NK-92 (cell line): ENCODE data around the gene GLUD2.
"Not testable (repeated sequence)": the region's sequence is repeated elsewhere in the genome, so short reads cannot be mapped to it uniquely, and the experiment has no call there.

Experiments
- DNase-seq: peaks from one replicate; lab custom pipeline; 2025; ENCODE audit not compliant: unreplicated experiment; lab: John Stamatoyannopoulos, UW

GLUD2 gene

DNA sequence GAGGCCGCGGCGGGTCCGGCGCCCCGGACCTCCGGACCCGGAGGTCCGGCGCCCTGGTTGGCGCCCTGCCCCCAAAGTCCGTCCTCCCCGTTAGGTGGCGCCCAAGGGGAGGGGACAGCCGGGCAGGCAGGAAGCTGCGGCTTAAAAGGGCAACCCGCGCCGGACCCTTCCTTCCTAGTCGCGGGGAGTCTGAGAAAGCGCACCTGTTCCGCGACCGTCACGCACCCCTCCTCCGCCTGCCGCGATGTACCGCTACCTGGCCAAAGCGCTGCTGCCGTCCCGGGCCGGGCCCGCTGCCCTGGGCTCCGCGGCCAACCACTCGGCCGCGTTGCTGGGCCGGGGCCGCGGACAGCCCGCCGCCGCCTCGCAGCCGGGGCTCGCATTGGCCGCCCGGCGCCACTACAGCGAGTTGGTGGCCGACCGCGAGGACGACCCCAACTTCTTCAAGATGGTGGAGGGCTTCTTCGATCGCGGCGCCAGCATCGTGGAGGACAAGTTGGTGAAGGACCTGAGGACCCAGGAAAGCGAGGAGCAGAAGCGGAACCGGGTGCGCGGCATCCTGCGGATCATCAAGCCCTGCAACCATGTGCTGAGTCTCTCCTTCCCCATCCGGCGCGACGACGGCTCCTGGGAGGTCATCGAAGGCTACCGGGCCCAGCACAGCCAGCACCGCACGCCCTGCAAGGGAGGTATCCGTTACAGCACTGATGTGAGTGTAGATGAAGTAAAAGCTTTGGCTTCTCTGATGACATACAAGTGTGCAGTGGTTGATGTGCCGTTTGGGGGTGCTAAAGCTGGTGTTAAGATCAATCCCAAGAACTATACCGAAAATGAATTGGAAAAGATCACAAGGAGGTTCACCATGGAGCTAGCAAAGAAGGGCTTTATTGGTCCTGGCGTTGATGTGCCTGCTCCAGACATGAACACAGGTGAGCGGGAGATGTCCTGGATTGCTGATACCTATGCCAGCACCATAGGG, at the start of gene GLUD2:
TSS of gene GLUD2 (plus strand) at position 170 of the 979 bp plus-strand sequence. CDS start at position 245, 75 bp downstream.
- not testable (repeated sequence) for DNase-seq

DNA sequence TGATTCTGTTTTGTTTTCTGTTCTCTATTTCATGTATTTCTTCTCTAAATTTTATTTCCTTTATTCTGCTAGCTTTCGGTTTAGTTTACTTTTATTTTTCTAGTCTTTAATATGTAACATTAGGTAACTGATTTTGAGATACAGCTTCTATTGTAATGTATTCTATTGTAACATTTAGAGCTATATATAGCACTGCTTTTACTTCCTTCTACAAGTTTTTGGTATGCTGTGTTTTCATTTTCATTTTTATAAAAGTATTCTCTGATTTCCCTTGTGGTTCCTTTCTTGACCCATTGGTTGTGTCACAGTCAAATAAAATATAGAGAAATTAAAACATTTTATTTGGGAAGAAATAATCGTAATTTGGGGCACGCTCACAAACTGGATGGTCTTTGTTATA, 48.0 kb upstream of the GLUD2 start:
- DNase-seq = no peak

DNA sequence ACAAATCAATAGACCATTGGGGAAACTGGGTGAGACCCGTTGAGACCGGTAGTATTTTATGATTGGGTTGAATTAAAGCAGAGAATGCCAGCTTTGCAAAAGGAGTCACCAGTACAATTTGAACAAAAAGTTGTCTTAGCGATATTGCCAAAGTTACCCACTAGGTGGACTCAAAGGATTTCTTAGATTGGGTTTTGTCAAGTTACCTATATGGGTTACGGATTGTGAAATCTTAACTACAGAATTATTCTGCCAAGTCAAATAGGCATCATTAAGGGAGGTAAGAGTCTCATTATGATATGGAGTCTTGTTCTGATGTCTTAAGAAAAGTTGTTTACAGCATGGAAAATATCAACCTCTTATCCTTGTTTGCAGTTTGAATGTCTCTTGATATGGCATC, 46.8 kb upstream of the GLUD2 start:
- DNase-seq = no peak

DNA sequence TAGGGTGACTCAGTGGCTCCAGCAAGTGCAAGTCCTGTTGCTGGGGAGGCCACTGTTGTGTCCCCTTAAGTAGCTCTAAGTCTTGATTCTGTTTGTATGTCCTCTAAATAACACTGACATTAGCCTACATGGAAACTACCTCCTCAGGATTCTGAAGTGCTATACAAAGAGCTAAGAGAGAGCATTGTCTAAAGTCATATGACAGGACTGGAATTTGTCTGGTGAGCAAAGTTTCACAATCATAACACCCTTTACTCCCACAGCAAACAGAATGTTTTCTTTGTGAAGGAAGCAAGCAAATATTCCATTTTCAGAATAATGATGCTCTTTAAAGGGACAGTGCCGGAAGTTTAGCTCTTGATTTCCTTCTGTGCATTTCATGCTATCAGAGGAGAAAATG, 38.5 kb upstream of the GLUD2 start:
- DNase-seq = no peak

DNA sequence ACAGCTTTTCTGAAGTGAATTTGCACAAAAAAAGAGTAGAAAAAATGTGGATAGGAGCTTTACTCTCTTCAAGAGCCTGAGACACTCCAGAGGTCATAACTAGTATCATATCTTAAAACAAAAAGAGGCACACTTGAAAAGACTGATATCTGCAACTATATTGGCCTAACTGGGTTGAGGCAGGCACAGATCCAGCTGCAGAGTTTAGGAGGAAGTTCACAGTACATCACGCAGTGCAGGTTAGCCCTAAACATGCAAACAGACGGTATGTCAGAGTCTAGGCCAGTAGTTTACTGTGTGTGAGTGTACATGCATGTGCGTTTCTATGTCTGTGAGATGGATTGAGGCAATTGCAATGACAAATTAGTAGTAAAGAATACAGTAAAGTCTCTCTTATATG, 37.6 kb upstream of the GLUD2 start:
- no peak for DNase-seq

DNA sequence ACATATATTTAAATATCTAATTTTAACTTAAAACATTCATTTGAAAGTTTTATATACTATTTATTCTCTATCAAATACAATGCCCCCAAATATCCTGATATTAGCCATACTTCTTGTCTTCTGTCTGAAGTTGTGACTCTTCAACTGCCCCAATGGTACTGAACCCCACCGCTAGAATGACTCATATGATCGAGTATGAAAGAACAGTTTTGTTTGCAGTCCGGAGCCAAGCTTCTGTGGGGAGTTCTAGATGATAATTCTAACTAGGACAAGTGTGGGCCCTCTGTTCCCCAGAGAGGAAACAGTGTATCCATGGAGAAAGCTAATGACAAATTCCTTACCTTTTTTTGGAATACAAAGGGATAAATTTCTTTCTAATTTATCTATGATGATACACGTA, 37.2 kb upstream of the GLUD2 start:
- no peak for DNase-seq

DNA sequence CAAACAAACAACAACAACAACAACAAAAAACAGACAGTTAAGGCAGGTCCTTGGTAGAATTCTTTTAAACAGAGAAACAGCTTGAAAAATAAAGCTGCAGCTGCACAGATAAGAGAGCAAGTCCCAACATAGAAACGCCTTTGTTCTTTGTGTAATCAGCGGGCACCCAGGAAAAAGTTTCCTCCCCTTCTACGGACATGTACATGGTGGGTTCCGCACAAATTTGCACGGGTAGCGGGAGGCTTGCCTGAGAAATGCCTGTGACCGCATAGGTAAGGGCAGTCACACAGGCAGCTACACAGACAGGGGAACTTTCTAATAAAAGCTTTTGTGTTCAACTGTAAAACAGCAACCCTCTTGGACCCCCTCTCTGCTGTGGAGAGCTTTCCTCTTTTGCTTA, 36.2 kb upstream of the GLUD2 start:
- DNase-seq = no peak

DNA sequence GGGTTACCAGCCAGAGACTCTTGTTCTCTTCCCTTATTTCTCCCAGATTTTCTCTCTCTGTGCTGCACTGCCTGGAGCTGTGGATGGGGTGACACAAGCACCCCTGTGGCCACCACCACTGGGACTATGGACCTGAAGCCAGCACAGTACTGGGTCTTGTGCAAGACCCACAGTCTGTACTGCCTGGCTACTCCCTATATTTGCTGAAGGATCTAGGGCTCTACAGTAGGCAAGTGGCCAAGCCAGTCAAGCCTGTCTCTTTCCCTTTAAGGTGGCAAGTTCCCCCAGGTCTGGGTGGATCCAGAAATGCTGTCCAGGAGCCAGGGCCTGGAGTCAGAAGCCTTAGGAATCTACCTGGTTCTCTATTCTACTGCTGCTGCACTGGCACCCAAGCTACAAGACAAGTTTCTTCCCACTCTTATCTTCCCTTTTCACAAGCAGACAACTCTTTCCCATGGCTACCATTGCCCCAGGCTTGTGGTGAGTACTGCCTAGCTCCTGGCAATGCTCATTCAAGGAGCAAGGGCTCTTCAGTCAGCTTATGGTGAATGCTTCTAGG, 33.4 kb upstream of the GLUD2 start:
- no peak for DNase-seq

DNA sequence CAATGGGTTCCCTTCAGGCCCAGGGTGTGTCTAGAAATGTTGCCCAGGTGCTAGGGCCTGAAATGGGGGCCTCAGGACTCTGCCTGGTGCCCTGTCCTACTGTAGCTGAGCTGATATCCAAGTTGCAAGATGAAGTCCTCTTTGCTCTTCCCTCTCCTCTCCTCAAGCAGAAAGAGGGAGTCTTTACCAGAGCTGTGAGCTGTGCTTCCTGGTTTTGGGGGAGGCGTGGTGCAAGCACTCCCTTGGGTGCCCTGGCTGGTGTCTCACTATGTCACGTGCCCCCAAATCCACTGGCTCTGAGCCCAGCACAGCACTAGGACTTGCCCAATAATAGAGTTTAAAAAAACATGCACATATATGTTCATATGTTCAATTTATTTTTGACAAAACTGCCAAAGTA, 32.6 kb upstream of the GLUD2 start:
- DNase-seq = no peak

DNA sequence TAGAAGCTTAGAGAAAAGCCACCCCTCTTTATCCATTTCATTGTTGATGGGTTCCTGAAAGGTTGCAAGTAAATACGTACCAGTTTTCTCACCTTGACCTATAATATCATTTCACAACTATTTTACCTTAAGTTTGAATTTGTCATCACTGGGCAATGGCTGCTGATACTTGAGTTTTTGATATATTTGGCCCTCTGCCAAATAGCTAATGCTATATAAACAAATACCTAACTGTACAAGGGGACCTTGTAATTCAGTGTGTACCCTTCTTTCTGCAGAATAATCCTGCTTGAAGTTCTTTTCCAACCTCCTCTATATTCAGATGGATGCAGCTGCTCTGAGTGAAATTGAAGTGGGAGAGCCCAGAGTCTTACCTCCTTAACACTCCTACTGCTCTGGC, 19.0 kb upstream of the GLUD2 start:
- no peak for DNase-seq

DNA sequence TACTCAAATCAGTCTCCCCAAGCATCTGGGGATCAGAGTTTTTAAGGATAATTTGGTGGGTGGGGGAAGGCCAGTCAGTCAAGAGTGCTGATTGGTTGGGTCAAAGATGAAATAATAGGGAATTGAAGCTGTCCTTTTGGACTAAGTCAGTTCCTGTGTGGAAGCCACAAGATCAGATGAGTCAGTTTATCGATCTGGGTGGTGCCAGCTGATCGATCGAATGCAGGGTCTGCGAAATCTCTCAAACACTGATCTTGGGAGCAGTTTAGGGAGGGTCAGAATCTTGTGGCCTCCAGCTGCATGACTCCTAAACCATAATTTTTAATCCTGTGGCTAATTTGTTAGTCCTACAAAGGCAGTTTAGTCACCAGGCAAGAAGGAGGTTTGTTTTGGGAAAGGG, 17.3 kb upstream of the GLUD2 start:
- no peak for DNase-seq

DNA sequence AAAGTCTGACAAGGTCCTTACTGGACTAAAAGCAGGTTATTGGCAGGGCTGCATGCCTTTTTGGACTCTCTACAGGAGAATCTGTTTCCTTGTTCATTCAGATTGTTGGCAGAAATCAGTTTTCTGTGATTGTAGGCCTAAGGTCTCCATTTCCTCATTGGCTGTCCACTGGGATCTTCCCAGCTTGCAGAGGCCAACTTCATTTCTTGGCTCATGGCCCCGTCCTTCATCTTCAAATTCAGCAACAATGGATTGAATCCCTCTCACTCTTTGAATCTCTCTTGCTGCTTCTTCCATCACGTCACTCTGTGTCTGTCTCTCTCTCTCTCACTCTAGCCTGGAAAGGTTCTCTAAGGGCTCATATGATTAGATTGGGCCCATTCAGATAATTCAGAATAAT, 14.9 kb upstream of the GLUD2 start:
- DNase-seq = no peak

DNA sequence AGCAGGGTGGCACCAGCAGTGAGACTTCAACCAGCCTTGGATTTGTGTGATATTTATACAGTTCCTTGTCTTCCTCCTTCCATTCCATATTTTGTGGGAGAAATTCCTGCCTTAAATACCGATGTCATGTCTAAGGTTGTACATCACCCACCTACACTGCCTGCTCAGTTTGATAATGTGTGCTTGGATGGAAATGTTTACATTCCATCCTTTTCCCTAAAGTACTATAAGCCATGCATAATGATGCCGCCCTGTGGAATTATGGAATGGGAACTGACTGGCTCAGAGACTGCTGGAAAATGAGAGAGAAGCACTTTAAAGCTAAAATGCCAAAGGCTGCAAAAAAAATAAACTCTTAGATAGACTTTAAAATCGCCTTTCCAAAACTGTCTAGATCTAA, 11.3 kb upstream of the GLUD2 start:
- DNase-seq = no peak

DNA sequence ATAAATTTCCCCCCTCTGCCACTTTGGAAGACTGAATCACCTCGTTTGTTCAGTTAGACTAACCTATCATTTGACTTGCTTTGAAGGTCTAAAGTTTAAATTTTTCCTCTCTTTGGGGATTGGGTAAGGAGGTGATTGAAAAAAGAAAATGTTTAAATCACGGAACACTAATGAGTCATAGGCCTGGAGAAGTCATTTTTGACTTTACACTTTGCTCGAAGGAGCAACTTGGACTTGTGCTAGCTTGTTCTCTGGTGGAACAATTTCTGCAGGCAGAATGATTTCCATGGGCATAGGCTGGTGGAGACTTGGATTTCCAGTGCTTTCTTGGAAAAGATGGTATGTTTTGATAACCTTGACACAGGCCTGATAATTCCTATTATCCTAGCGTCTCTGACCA, 10.5 kb upstream of the GLUD2 start:
- DNase-seq = no peak

DNA sequence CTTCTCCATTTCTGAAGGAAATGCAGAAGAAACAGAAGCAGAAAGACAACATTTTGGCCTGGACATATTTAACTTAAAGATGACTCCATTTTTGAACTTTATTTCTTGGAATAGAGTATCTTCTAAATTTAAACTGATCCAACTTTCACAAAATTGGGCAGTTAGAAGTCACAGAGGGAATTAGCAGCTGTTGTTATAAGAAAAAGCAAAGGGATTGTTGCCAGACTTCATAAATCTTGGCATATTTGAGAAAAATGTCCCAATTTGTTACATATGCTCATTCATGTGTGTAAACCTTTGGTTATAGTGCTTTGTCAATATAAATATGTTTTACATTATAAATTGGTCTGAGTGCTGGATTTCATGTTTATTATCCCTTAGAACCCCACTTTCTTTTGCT, 3.4 kb downstream of the GLUD2 start:
- no peak for DNase-seq

DNA sequence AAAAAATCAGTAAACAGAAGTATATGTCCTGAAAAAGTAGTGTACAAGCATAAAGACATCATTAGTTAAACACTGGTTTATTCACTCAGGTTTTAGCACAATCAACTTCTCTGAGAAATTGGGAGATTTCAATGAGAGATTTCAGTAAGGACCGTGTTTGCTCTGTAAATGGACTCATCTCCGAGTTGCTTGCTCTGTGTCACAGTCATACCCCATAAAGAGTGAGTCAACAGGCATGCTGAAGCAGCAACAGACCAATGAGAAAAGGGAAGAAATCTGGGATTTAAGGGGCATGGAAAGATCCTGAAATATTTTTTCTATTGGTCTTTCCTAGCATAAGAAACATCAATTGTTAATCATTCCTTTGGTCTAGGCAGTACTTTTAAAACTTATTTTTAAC, 4.7 kb downstream of the GLUD2 start:
- no peak for DNase-seq

DNA sequence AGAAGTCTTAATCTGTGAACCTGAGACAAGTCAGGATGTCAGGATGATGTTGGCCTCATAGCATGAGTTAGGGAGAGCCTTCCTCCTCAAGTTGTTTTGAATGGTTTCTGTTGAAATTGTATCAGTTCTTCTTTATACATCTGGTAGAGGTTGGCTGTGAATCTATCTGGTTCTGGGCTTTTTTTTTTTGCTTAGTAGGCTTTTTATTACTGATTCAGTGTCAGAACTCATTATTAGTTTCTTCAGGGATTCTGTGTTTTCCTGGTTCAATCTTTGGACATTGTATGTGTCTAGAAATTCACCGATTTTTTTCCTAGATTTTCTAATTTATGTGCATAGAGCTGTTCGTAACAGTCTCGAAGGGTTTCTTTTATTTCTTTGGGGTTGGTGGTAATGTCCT, 14.9 kb downstream of the GLUD2 start:
- DNase-seq = no peak

DNA sequence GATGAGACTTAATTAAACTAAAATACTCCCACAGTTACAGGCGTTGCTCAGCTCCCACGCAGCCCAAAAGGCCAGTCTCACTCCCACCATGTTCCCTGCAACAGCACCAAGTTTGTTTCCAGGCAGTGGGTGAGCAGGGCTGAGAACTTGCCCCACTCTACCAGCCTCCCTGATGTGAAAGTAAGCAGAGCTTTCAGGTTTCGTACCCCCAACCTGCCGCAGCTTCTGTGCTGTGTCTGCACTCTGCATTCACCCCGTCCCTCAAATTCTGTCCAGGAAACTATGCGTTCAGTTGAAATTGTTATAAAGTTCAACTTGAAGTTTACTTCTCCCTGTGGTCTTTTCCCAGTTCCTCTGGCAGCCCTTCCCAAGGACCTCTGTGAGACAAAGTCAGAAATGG, 17.2 kb downstream of the GLUD2 start:
- DNase-seq = no peak

DNA sequence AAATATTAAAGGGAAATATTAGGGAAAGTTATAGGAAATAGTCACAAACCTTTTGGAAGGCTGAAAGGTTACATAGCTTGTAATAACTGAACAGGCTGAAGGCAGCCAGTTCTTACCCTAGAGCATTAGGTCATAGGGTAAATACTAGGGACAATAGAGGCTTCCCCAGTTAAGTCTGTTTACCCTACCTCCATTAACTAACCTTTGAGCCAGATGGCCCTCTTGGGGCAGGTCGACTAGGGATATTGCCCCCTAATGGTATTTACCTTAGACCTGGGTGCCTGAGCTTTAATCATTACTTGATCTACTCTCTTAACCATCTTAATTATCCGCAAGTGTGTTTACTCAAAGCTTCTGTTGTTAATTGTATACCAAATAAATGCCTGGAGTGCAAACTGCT, 36.8 kb downstream of the GLUD2 start:
- DNase-seq = not testable (repeated sequence)

DNA sequence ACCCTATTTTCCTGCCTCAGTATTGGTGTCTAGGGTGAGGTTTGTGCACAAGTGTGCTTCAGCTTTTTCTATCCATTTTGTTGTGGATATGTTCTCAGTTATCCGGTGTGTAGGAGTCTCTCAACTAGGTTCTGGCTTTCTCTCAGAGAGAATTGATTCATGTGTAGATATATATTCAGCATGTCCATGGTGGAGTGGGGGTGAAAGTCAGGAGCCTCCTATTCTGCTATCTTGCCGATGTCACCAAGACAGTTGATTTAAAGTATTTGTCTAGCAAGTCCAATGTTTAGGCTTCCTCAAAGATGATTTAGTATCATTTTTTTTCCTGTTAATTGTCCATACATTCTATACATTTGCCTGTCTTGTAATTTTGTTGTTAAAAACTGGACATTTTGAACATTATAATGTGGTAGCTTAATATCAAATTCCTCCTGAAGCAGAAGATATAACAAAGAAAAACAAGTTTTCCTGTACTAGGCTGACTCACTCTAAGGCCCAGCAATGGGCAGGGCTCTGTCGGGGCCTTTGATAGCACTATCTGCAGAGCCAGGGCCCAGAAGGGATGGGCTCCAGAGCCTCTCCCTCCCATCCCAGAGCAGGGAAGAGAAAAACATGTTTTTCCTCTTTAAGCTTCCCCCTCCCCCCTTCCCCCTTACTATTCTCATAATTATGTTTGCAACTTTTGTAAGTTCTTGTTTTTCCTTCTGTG, 37.6 kb downstream of the GLUD2 start:
- no peak for DNase-seq

DNA sequence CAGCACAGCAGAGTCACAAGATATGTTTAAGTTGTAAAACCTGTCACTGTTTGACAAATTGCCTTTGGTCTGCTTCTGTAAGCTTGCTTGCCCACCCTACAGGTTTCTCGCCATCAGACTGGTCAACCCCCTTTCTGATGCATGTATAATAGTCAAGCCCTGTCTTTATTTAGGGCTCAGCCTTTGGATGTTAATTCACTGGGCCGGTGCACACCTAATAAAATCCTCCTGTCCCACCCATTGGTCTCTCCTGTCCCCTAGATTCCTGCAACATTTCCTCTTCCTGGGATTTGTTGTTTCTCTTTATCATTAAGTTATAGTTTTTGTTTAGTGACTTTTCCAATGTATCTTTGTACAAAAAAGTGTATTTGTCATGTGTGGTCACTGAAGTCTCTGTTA, 38.2 kb downstream of the GLUD2 start:
- no peak for DNase-seq

DNA sequence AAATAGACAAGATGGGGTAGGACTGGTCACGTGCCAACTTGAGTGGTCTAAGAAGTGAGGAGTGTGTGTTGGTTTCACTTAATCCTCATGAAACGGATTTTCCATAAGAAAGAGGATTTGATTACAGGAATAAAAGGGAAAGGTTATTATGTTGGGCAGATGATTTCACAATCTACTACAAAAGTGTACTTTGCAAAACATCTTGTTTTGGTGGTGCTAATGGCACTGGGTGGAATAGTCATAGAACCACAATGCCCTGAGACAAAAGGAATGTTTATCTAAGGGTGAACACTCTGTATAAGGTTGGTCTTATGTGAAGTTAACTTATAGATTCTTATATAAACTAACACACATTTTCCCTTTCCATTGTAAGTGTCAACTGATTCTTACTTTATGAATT, 45.6 kb downstream of the GLUD2 start:
- no peak for DNase-seq
